Cardiac fibroblast (primary cell): ENCODE results near the gene ALOX15.
"Not testable (repeated sequence)": the region's sequence is repeated elsewhere in the genome, so short reads cannot be mapped to it uniquely, and the experiment has no call there.

ENCODE experiments used
- DNase-seq, 2 donors: peaks; one replicate each; pipeline versions ENCODE4 v3.0.0 to v3.0.0-alpha.2; 2010; ENCODE audit warnings: low read depth in 2 of 2
- H3K4me3 ChIP-seq, 2 donors: replicated peaks in 1 of 2; 1 replicate in 1 of 2; 2 replicates in 1 of 2; pipeline ENCODE4 v1.5.1; 2011; ENCODE audit warnings: low read depth in 2 of 2, low read length in 2 of 2, mild to moderate bottlenecking in 2 of 2, moderate library complexity in 1 of 2
- CTCF ChIP-seq: IDR thresholded peaks from one replicate; pipeline ENCODE4 v1.5.1; 2011; ENCODE audit warnings: low read depth, mild to moderate bottlenecking, low read length, inconsistent platforms

ALOX15 gene

GRCh38 chr17:4652997-4653396, 11.5 kb upstream of the ALOX15 start:
- no peak for TF ChIP-seq CTCF
- H3K4me3 ChIP-seq, result no peak overlapping the region
- no peak for DNase-seq

DNA sequence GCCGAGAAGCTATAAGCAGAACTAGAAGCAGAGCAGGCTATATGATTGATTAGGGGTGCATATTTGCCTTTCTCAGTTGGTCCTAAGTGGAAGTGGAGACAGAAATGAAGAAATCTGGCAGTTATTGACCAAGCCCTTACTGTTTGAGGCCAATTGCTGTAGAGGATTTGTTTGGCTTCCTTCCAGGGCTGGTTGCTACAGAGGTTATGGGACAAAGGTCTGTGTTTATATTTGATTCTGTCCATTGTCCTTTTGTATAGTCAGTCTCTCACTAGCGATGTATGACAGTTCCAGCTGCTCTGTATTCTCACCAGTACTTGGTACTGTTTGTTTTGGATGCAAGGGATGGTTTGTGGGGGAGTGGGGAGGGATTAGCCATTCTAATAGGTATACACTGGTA, 7.3 kb upstream of the ALOX15 start:
- no peak for DNase-seq
- H3K4me3 ChIP-seq, result no peak overlapping the region
- no peak for TF ChIP-seq CTCF

DNA sequence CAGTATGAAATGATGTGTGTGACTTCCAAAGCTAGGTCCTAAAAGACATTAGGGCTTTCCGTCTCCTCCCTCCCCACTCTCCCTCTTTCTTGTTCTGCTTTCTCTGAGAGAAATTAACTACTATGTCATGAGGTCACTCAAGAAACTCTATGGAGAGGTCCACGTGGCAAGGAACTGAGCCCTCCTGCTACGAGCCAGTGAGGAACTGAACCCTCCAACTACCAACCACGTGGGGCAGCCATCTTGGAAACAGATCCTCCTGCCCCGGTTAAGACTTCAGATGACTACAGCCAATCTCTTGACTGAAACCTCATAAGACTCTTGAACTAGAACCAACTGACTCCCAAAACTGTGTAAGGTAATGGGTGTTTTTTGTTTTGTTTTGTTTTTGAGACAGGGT, 4.2 kb upstream of the ALOX15 start:
- DNase-seq, result no peak
- H3K4me3 ChIP-seq, result no peak overlapping the region
- no peak for TF ChIP-seq CTCF

- no peak overlapping the region for H3K4me3 ChIP-seq
- TF ChIP-seq CTCF, result no peak
- no peak for DNase-seq
These were observed 2.2 kb upstream of the ALOX15 start for GRCh38 chr17:4643676-4644075.

- TF ChIP-seq CTCF, result no peak
- DNase-seq, result no peak
These were observed 808 bp upstream of the ALOX15 start for GRCh38 chr17:4642286-4642685.

GRCh38 chr17:4640569-4641188, 799 bp downstream of the ALOX15 start:
- DNase-seq, H3K4me3 ChIP-seq: not testable (repeated sequence)

More at GRCh38 chr17:4642286-4642685, 808 bp upstream of the ALOX15 start:
- no peak overlapping the region for H3K4me3 ChIP-seq

GRCh38 chr17:4639301-4640059, 2.0 kb downstream of the ALOX15 start:
- peak; percentile 22 to 62 for DNase-seq
- not testable (repeated sequence) for H3K4me3 ChIP-seq

DNA sequence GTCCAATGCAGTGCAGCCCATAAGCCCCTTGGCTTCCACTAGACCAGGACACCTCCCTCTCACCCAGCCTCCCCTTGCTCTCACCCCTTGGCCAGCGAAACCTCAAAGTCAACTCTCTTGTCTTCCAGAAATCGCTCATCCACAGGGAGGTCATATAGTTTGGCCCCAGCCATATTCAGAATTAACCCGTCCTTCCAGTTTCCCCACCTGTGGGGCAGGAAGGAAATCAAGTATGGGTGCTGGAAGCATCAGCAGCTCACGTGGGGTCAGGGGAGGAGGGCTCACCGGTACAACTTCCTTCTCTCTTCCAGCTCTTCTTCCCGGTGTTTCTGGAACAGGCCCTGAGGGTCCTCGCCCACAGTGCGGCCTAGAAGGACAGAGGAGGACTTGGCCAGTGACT, 2.7 kb downstream of the ALOX15 start:
- H3K4me3 ChIP-seq, DNase-seq: not testable (repeated sequence)
